Fibroblast of the aortic adventitia (primary cell): Measurements from ENCODE around the gene SLC27A3. TPM values are rescaled to one million over a fixed set of nuclear protein-coding genes. Genes with fewer than 3 reads are reported as not detected.

Experiments used
- DNase-seq: peaks from one replicate; pipeline ENCODE4 v3.0.0-alpha.2; 2010; ENCODE audit warnings: low read depth
- H3K4me3 ChIP-seq: 2 replicates; pipeline ENCODE4 v1.5.1; 2011; ENCODE audit warnings: low read depth, mild to moderate bottlenecking, control low read depth, low read length, moderate library complexity
- CTCF ChIP-seq: IDR thresholded peaks from 2 replicates; pipeline ENCODE4 v1.5.1; 2011; ENCODE audit warnings: mild to moderate bottlenecking, low read length, control low read depth, inconsistent platforms; ENCODE audit not compliant: insufficient read depth
- total RNA-seq: library from RNA; depleted of rRNA; stranded (reverse); fragments of >200 nt; gene quantifications from 2 replicates; pipeline ENCODE4 v1.2.3, GENCODE V29; 2012; ENCODE audit warnings: low replicate concordance

SLC27A3 gene
- total RNA-seq, 1 donor = 11.5 TPM

- no peak overlapping the region for H3K4me3 ChIP-seq
- no peak for DNase-seq
- TF ChIP-seq CTCF = no peak
Observed at GRCh38 chr1:153791648-153792253, 16.5 kb downstream of the SLC27A3 start.

- H3K4me3 ChIP-seq = no peak overlapping the region
- no peak for TF ChIP-seq CTCF
- no peak for DNase-seq
Observed at GRCh38 chr1:153792631-153793041, 17.4 kb downstream of the SLC27A3 start.

- H3K4me3 ChIP-seq = no peak overlapping the region
- DNase-seq = no peak
- TF ChIP-seq CTCF = no peak
Observed at GRCh38 chr1:153793261-153793972, 18.2 kb downstream of the SLC27A3 start.

GRCh38 chr1:153793973-153794615, 18.9 kb downstream of the SLC27A3 start:
- H3K4me3 ChIP-seq = no peak overlapping the region
- TF ChIP-seq CTCF = no peak
- no peak for DNase-seq

- no peak for DNase-seq
- no peak overlapping the region for H3K4me3 ChIP-seq
- TF ChIP-seq CTCF = no peak
Observed at GRCh38 chr1:153794624-153795329, 19.6 kb downstream of the SLC27A3 start.

- no peak for DNase-seq
- H3K4me3 ChIP-seq = no peak overlapping the region
- no peak for TF ChIP-seq CTCF
Observed at GRCh38 chr1:153795330-153795837, 20.2 kb downstream of the SLC27A3 start.
